ENCODE data around the gene MYB.

GRCh38 chr6:135233686-135234491 lies 52.8 kb downstream of the MYB start:
- TF ChIP-seq ZNF274 (IDR thresholded peaks at IDR 0.05; ENCODE audit: low read depth, low read length): no peak
- TF ChIP-seq CTCF (IDR thresholded peaks at IDR 0.05 in 2 of 3, conservative IDR thresholded peaks at IDR 0.05 in 1 of 3; ENCODE audit: borderline replicate concordance in 1 of 3, insufficient read depth in 1 of 3, low read depth in 2 of 3, low read length in 2 of 3): no peak
- TF ChIP-seq POLR2AphosphoS5 (IDR thresholded peaks at IDR 0.05; ENCODE audit: low read depth, low read length): no peak
- TF ChIP-seq POLR2A (IDR thresholded peaks at IDR 0.05; ENCODE audit: borderline replicate concordance, extremely low read depth, insufficient read depth, insufficient read length): no peak
- TF ChIP-seq SIN3A (IDR thresholded peaks at IDR 0.05; ENCODE audit: low read depth): no peak
- no peak for TF ChIP-seq CEBPB (IDR thresholded peaks at IDR 0.05; ENCODE audit: low read depth)
- no peak for TF ChIP-seq EZH2phosphoT487 (IDR thresholded peaks at IDR 0.05; ENCODE audit: borderline replicate concordance)
- no peak for TF ChIP-seq EGR1 (IDR thresholded peaks at IDR 0.05; ENCODE audit: low read depth)
- TF ChIP-seq JUND (IDR thresholded peaks at IDR 0.05): no peak
- no peak for TF ChIP-seq SP1 (IDR thresholded peaks at IDR 0.05; ENCODE audit: low read depth)
- TF ChIP-seq EZH2 (IDR thresholded peaks at IDR 0.05): no peak
